ENCODE measurements around the gene TEAD1.

TEAD1 gene

DNA sequence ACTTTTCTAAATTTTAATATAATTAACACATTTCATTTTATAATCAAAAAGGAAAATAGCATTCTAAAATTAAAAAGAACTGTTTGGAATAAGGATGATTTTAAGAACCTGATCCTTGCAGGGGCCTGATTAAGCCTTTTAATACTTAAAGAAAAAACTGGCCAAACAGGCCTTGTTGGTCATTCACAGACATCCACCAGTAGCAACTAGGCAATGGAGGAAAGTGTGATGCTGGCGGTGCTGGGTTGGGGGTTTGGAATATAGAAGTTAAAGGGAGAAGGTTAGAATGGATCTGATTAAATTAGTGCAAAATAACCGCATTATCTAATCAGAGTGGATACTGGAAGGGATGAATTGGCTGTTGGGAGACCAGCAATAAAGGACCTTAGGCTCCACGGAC lies 16.9 kb upstream of the TEAD1 start:
- DNase-seq = no peak
- Histone ChIP-seq H3K36me3 (no peaks in the 10 kb centered on the region), H3K9me3 (no peaks in the 10 kb centered on the region), H3K4me1 (no peaks in the 10 kb centered on the region), H3K4me3 (ENCODE audit: low read depth, low read length) (no peak overlapping the region), H3K27me3 (no peaks in the 10 kb centered on the region)
- TF ChIP-seq, protein P1, sequence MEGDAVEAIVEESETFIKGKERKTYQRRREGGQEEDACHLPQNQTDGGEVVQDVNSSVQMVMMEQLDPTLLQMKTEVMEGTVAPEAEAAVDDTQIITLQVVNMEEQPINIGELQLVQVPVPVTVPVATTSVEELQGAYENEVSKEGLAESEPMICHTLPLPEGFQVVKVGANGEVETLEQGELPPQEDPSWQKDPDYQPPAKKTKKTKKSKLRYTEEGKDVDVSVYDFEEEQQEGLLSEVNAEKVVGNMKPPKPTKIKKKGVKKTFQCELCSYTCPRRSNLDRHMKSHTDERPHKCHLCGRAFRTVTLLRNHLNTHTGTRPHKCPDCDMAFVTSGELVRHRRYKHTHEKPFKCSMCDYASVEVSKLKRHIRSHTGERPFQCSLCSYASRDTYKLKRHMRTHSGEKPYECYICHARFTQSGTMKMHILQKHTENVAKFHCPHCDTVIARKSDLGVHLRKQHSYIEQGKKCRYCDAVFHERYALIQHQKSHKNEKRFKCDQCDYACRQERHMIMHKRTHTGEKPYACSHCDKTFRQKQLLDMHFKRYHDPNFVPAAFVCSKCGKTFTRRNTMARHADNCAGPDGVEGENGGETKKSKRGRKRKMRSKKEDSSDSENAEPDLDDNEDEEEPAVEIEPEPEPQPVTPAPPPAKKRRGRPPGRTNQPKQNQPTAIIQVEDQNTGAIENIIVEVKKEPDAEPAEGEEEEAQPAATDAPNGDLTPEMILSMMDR (IDR thresholded peaks at IDR 0.05; ENCODE audit: low read depth, low read length) = no peak

DNA sequence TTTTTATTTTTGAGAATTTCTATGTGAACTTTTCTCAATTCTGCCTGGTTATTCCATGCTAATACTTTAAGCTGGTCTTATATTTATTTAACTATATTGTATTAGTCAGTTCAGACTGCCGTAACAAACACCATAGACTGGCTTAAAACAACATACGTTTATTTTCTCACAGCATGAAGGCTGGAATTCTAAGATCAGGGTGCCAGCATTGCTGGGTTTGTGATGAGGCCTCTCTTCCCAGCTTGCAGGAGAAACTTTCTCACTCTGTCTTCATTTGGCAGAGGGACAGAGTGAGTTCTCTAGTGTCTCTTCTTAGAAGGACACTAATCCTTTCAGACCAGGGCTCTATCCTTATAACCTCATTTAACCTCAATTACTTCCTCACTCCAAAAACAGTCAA lies 16.2 kb upstream of the TEAD1 start:
- Histone ChIP-seq H3K4me3 (ENCODE audit: low read depth, low read length) (no peak overlapping the region), H3K27me3 (no peaks in the 10 kb centered on the region), H3K4me1 (no peaks in the 10 kb centered on the region), H3K36me3 (no peaks in the 10 kb centered on the region), H3K9me3 (no peaks in the 10 kb centered on the region)
- TF ChIP-seq, protein P1 (IDR thresholded peaks at IDR 0.05; ENCODE audit: low read depth, low read length) = no peak
- no peak for DNase-seq

DNA sequence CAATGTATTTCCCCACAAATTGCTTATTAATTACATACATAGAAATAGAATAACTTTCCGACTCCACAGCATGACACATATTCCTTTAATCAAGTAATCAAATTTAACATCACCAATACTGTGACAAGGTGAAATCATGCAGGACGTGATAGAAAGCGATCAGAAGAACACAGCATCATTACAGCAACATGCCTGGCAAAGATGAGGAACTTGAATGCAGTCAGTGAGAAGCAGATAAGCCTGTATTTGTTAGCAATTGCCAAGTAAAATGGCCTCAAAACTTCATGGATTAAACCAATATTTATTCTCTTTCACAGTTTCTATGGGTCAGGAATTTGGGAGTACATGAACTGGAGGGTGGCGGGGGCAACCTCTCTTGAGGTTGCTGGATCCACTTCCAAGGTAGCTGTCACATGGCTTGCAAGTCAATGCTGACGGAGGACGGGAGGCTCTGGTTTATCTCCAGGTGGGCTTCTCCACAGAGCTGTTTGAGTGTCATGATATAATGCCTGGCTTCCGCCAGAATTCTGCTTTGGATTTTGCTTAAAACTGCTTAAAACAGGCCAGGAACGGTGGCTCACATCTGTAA lies 12.0 kb upstream of the TEAD1 start:
- no peak for DNase-seq
- no peaks in the 10 kb centered on the region for H3K9me3 ChIP-seq
- no peaks in the 10 kb centered on the region for H3K36me3 ChIP-seq
- H3K4me3 ChIP-seq (ENCODE audit: low read depth, low read length) = no peak overlapping the region
- H3K4me1 ChIP-seq = no peaks in the 10 kb centered on the region
- H3K27me3 ChIP-seq = no peaks in the 10 kb centered on the region
- TF ChIP-seq, protein P1 (IDR thresholded peaks at IDR 0.05; ENCODE audit: low read depth, low read length) = no peak

DNA sequence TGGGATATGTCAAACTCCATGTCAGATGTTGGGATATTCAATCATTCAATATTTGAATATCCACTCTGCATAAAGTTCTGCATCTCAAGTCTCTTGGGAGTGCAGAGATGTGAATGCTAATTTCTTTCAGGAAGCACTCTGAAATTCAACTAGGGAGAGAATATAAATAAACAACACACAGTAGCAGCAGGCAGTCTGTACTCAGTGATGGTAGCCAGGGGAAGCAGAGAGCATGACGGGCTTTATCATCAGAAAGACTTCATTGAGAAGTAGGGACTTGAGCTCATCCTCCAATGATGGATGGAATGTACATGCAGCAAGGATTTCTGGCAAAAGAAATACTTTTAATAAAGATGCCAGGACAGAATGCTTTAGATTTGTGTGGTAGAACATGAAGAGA lies 9.8 kb upstream of the TEAD1 start:
- TF ChIP-seq, protein P1 (IDR thresholded peaks at IDR 0.05; ENCODE audit: low read depth, low read length) = no peak
- Histone ChIP-seq H3K4me1 (no peaks in the 10 kb centered on the region), H3K4me3 (ENCODE audit: low read depth, low read length) (no peak overlapping the region), H3K36me3 (no peaks in the 10 kb centered on the region), H3K9me3 (no peaks in the 10 kb centered on the region), H3K27me3 (no peaks in the 10 kb centered on the region)
- no peak for DNase-seq

DNA sequence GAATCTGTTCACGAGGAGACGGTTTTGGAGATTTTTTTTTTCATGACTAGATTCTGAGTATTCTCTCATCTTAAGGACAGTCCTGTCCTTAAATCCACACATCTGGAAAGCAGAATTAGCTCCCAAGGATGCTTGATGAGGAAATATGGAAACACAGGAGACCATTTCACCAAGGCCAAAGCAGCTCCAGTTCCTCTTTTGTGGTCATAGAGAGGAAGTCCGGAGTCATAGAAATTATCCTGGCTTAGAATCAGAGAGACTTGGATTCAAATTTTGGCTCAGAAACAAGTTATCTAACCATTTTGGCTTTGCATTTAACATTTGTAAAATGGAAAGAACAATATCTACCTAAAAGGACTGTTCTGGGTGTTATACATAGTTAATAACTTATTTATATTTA lies 7.3 kb upstream of the TEAD1 start:
- no peaks in the 10 kb centered on the region for H3K9me3 ChIP-seq
- TF ChIP-seq, protein P1 (IDR thresholded peaks at IDR 0.05; ENCODE audit: low read depth, low read length) = no peak
- DNase-seq = no peak
- no peaks in the 10 kb centered on the region for H3K36me3 ChIP-seq
- H3K27me3 ChIP-seq = no peaks in the 10 kb centered on the region
- no peaks in the 10 kb centered on the region for H3K4me1 ChIP-seq
- H3K4me3 ChIP-seq (ENCODE audit: low read depth, low read length) = no peak overlapping the region

DNA sequence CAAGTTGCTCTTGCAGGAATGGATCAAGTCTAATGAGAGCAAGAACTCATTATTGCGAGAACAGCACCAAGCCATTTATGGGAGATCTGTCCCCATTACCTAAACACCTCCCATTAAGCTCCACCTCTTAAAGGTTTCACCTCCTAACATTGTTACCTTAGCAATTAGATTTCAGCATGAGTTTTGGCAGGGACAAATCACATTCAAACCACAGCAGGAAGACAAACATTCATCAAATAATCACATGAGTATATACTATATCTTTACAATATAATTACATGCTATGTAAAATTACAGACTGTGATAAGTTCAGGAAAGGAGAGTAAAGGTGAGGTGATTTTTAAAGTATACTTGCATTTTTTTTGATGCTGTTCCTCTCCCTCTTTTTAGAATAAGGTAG lies 6.6 kb upstream of the TEAD1 start:
- Histone ChIP-seq H3K36me3 (no peaks in the 10 kb centered on the region), H3K4me1 (no peaks in the 10 kb centered on the region)

More for the DNA sequence above, 6.6 kb upstream of the TEAD1 start:
- no peak for DNase-seq
- no peaks in the 10 kb centered on the region for H3K9me3 ChIP-seq
- H3K27me3 ChIP-seq = no peaks in the 10 kb centered on the region
- TF ChIP-seq, protein P1 (IDR thresholded peaks at IDR 0.05; ENCODE audit: low read depth, low read length) = no peak
- H3K4me3 ChIP-seq (ENCODE audit: low read depth, low read length) = no peak overlapping the region

Data from BE2C (cell line).